PC-9 (cell line): Measurements from ENCODE around the gene ZNF705A.

ENCODE experiments used
- EZH2 ChIP-seq: fragments of 200-600 bp; sonication (generic); IDR thresholded peaks from 2 replicates; pipeline ENCODE4 v1.8.0; 2017; ENCODE audit warnings: antibody characterized with exemption, low read depth
- TF ChIP-seq, protein P1 (sequence below): fragments of 200-600 bp; sonication (generic); conservative IDR thresholded peaks from 2 replicates; pipeline ENCODE4 v1.6.1; 2017; ENCODE audit warnings: mixed run types, antibody characterized with exemption, mild to moderate bottlenecking, moderate library complexity

DNA sequence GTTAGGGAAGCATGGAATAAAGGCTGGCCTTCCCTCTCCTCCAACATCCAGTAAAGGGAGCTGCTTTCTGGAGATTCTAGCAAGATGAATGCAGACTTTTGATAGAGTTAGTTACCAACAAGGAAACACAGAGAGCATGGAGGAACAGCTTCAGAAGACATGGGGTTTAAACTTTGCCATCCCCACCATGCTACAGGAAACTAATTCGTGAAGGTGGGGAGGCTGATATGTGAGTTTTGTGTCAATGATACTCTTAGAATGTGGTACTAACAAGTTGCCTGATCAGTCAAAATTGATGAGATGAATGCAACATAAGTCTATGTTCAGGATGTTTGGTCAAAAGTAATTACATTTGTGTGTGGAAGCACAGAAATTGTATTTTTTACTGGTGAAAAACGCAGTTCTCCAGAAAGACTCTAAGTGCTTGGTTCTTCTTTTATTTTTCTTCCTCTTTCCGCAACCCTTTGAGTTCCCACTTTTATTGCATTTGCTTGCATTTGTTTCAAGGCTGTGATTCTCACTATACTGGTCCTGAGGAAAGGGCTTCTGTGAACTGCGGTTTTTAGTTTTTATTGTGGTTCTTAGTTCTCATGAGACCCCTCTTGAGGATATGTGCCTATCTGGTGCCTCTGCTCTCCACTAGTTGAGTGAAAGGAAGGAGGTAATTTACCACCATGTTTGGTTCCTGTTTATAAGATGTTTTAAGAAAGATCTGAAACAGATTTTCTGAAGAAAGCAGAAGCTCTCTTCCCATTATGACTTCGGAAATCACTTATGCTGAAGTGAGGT, 33.5 kb upstream of the ZNF705A start, which contains the start of gene CLEC4A:
- TF ChIP-seq, protein P1, sequence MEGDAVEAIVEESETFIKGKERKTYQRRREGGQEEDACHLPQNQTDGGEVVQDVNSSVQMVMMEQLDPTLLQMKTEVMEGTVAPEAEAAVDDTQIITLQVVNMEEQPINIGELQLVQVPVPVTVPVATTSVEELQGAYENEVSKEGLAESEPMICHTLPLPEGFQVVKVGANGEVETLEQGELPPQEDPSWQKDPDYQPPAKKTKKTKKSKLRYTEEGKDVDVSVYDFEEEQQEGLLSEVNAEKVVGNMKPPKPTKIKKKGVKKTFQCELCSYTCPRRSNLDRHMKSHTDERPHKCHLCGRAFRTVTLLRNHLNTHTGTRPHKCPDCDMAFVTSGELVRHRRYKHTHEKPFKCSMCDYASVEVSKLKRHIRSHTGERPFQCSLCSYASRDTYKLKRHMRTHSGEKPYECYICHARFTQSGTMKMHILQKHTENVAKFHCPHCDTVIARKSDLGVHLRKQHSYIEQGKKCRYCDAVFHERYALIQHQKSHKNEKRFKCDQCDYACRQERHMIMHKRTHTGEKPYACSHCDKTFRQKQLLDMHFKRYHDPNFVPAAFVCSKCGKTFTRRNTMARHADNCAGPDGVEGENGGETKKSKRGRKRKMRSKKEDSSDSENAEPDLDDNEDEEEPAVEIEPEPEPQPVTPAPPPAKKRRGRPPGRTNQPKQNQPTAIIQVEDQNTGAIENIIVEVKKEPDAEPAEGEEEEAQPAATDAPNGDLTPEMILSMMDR, result no peak
- no peak for TF ChIP-seq EZH2
